Activated naive CD4-positive, alpha-beta T cell treated with anti-CD3 and anti-CD28 coated beads for 36 hours (primary cell): ENCODE data around the gene ZFHX3. TPM values are rescaled to one million over a fixed set of nuclear protein-coding genes. Genes with fewer than 3 reads are reported as not detected.

Experiments used
- CTCF ChIA-PET: fragments of 350-600 bp; sonication (Branson Sonifier 250); formaldehyde crosslinking; loops from one replicate; lab custom pipeline; 2021; ENCODE audit warnings: antibody characterized with exemption; lab: Charles Lee
- DNase-seq: peaks from one replicate; pipeline ENCODE4 v3.0.0-alpha.2; 2020
- H3K27ac Mint-ChIP-seq: one replicate; pipeline ENCODE4 v1.8.0; 2021; ENCODE audit warnings: mild to moderate bottlenecking, mixed read lengths
- H3K27me3 Mint-ChIP-seq: one replicate; pipeline ENCODE4 v1.8.0; 2021; ENCODE audit warnings: low read depth, mixed read lengths
- H3K36me3 Mint-ChIP-seq: one replicate; pipeline ENCODE4 v1.8.0; 2021; ENCODE audit warnings: low read depth, mixed read lengths
- H3K4me1 Mint-ChIP-seq: one replicate; pipeline ENCODE4 v1.8.0; 2021; ENCODE audit warnings: low read depth, mixed read lengths
- H3K4me3 Mint-ChIP-seq: one replicate; pipeline ENCODE4 v1.8.0; 2021; ENCODE audit warnings: mild to moderate bottlenecking, moderate library complexity, mixed read lengths
- H3K9me3 Mint-ChIP-seq: one replicate; pipeline ENCODE4 v1.8.0; 2021; ENCODE audit warnings: mixed read lengths
- intact Hi-C: fragments of 100-400 bp; cut with micrococcal nuclease; formaldehyde crosslinking; loops from one replicate; pipeline ENCODE4 v1.15.1; 2023
- total RNA-seq, 2 experiments: library from RNA; stranded (reverse); gene quantifications; one replicate each; pipeline ENCODE4 v1.2.3, GENCODE V29; 2021

ZFHX3 gene
- total RNA-seq, 2 experiments from 2014 or later: 0.44 to 0.72 TPM

- Mint-ChIP-seq H3K4me1 (no peaks in the 10 kb centered on the region), H3K4me3 (no peak overlapping the region), H3K36me3 (no peaks in the 10 kb centered on the region), H3K27me3 (no peaks in the 10 kb centered on the region), H3K27ac (no peak overlapping the region), H3K9me3 (no peaks in the 10 kb centered on the region)
- no peak for DNase-seq
- intact Hi-C loops: no loop called here
- CTCF ChIA-PET: no interaction called here
Observed at GRCh38 chr16:72905581-72905980, 142.3 kb downstream of the ZFHX3 start.

GRCh38 chr16:72903176-72903575, 144.8 kb downstream of the ZFHX3 start:
- no peaks in the 10 kb centered on the region for H3K9me3 Mint-ChIP-seq
- CTCF ChIA-PET: interaction anchor here (0.6 kb wide), 2 partner anchors 18 to 239 kb away, joined by 3 read pairs; no protein-coding TSS in a partner anchor
- no peaks in the 10 kb centered on the region for H3K36me3 Mint-ChIP-seq
- no peak overlapping the region for H3K4me3 Mint-ChIP-seq
- no peaks in the 10 kb centered on the region for H3K4me1 Mint-ChIP-seq
- no peaks in the 10 kb centered on the region for H3K27me3 Mint-ChIP-seq
- DNase-seq: no peak
- intact Hi-C loops: no loop called here
- no peak overlapping the region for H3K27ac Mint-ChIP-seq

- DNase-seq: no peak
- H3K9me3 Mint-ChIP-seq: no peaks in the 10 kb centered on the region
- CTCF ChIA-PET: no interaction called here
- no peaks in the 10 kb centered on the region for H3K27me3 Mint-ChIP-seq
- intact Hi-C loops: no loop called here
- no peak overlapping the region for H3K4me3 Mint-ChIP-seq
- H3K36me3 Mint-ChIP-seq: no peaks in the 10 kb centered on the region
- no peaks in the 10 kb centered on the region for H3K4me1 Mint-ChIP-seq
- no peak overlapping the region for H3K27ac Mint-ChIP-seq
Observed at GRCh38 chr16:72902206-72902605, 145.7 kb downstream of the ZFHX3 start.

- DNase-seq: no peak
- H3K9me3 Mint-ChIP-seq: no peaks in the 10 kb centered on the region
- H3K27ac Mint-ChIP-seq: no peak overlapping the region
- no peaks in the 10 kb centered on the region for H3K36me3 Mint-ChIP-seq
- CTCF ChIA-PET: no interaction called here
- intact Hi-C loops: no loop called here
- H3K4me1 Mint-ChIP-seq: no peaks in the 10 kb centered on the region
- no peaks in the 10 kb centered on the region for H3K27me3 Mint-ChIP-seq
- no peak overlapping the region for H3K4me3 Mint-ChIP-seq
Observed at GRCh38 chr16:72901000-72901627, 146.8 kb downstream of the ZFHX3 start.

- no peaks in the 10 kb centered on the region for H3K9me3 Mint-ChIP-seq
- DNase-seq: no peak
- no peaks in the 10 kb centered on the region for H3K4me1 Mint-ChIP-seq
- no peak overlapping the region for H3K4me3 Mint-ChIP-seq
- no peaks in the 10 kb centered on the region for H3K36me3 Mint-ChIP-seq
- H3K27me3 Mint-ChIP-seq: peaks cover 2% of the 10 kb centered on the region
- H3K27ac Mint-ChIP-seq: no peak overlapping the region
- CTCF ChIA-PET: no interaction called here
- intact Hi-C loops: no loop called here
Observed at GRCh38 chr16:72898216-72898825, 149.6 kb downstream of the ZFHX3 start.

- intact Hi-C loops: no loop called here
- CTCF ChIA-PET: no interaction called here
- Mint-ChIP-seq H3K27me3 (peaks cover 2% of the 10 kb centered on the region), H3K9me3 (no peaks in the 10 kb centered on the region), H3K36me3 (no peaks in the 10 kb centered on the region), H3K4me1 (no peaks in the 10 kb centered on the region), H3K27ac (no peak overlapping the region), H3K4me3 (no peak overlapping the region)
- no peak for DNase-seq
Observed at GRCh38 chr16:72897707-72898106, 150.2 kb downstream of the ZFHX3 start.

- Mint-ChIP-seq H3K36me3 (no peaks in the 10 kb centered on the region), H3K4me3 (no peak overlapping the region), H3K27ac (no peak overlapping the region), H3K27me3 (peaks cover 2% of the 10 kb centered on the region), H3K4me1 (no peaks in the 10 kb centered on the region), H3K9me3 (no peaks in the 10 kb centered on the region)
- CTCF ChIA-PET: no interaction called here
- DNase-seq: no peak
- intact Hi-C loops: no loop called here
Observed at GRCh38 chr16:72896485-72897118, 151.3 kb downstream of the ZFHX3 start.

GRCh38 chr16:72895951-72896350, 152.0 kb downstream of the ZFHX3 start:
- Mint-ChIP-seq H3K27ac (no peak overlapping the region), H3K27me3 (peaks cover 2% of the 10 kb centered on the region), H3K9me3 (no peaks in the 10 kb centered on the region), H3K4me1 (no peaks in the 10 kb centered on the region), H3K36me3 (no peaks in the 10 kb centered on the region), H3K4me3 (no peak overlapping the region)
- DNase-seq: no peak
- CTCF ChIA-PET: no interaction called here
- intact Hi-C loops: no loop called here

GRCh38 chr16:72894293-72895151, 153.4 kb downstream of the ZFHX3 start:
- H3K4me1 Mint-ChIP-seq: no peaks in the 10 kb centered on the region
- CTCF ChIA-PET: no interaction called here
- peaks cover 6% of the 10 kb centered on the region for H3K9me3 Mint-ChIP-seq
- no peak for DNase-seq
- no peak overlapping the region for H3K4me3 Mint-ChIP-seq
- H3K27ac Mint-ChIP-seq: no peak overlapping the region
- H3K36me3 Mint-ChIP-seq: no peaks in the 10 kb centered on the region
- intact Hi-C loops: no loop called here
- H3K27me3 Mint-ChIP-seq: peaks cover 2% of the 10 kb centered on the region

GRCh38 chr16:72891291-72892227, 156.4 kb downstream of the ZFHX3 start:
- intact Hi-C loops: no loop called here
- no peaks in the 10 kb centered on the region for H3K4me1 Mint-ChIP-seq

GRCh38 chr16:72890587-72890986, 157.3 kb downstream of the ZFHX3 start:
- Mint-ChIP-seq H3K27me3 (peaks cover 2% of the 10 kb centered on the region), H3K4me1 (no peaks in the 10 kb centered on the region), H3K4me3 (no peak overlapping the region), H3K9me3 (peaks cover 6% of the 10 kb centered on the region), H3K27ac (no peak overlapping the region), H3K36me3 (no peaks in the 10 kb centered on the region)
- intact Hi-C loops: no loop called here
- DNase-seq: no peak
- CTCF ChIA-PET: interaction anchor here (0.6 kb wide), 1 partner anchor 388 kb away, joined by 7 read pairs; no protein-coding TSS in a partner anchor

More at GRCh38 chr16:72891291-72892227, 156.4 kb downstream of the ZFHX3 start:
- no peak overlapping the region for H3K27ac Mint-ChIP-seq
- H3K36me3 Mint-ChIP-seq: no peaks in the 10 kb centered on the region
- CTCF ChIA-PET: interaction anchor here (0.6 kb wide), 1 partner anchor 389 kb away, joined by 7 read pairs; no protein-coding TSS in a partner anchor
- peaks cover 6% of the 10 kb centered on the region for H3K9me3 Mint-ChIP-seq
- peaks cover 2% of the 10 kb centered on the region for H3K27me3 Mint-ChIP-seq
- DNase-seq: no peak
- no peak overlapping the region for H3K4me3 Mint-ChIP-seq
